Keratinocyte (primary cell): ENCODE data around the gene CCDC15. TPM values are rescaled to one million over a fixed set of nuclear protein-coding genes. Genes with fewer than 3 reads are reported as not detected.
A peak's percentile ranks its signal among the peaks of the same experiment; 100 is the strongest.

Experiments
- DNase-seq: peaks from one replicate; pipeline ENCODE4 v3.0.0-alpha.2; 2011; ENCODE audit warnings: low read depth, missing footprints, low spot score
- FAIRE-seq: peaks from 2 replicates; lab custom pipeline; 2011; peaks lifted over from hg19 to GRCh38; lab: Jason Lieb, UNC
- H2AFZ ChIP-seq: 2 replicates; pipeline ENCODE4 v1.6.0; 2012; ENCODE audit warnings: low read length, control low read depth, inconsistent platforms; ENCODE audit not compliant: control insufficient read depth
- H3K27ac ChIP-seq: 2 replicates; pipeline ENCODE4 v1.5.1; 2011; ENCODE audit warnings: low read length; ENCODE audit not compliant: control insufficient read depth, insufficient read depth
- H3K27me3 ChIP-seq: 3 replicates; pipeline ENCODE4 v1.6.0; 2011; ENCODE audit warnings: low read length; ENCODE audit not compliant: control insufficient read depth, insufficient read depth; ENCODE audit errors: extremely low read depth
- H3K36me3 ChIP-seq, 2 experiments: 2 replicates in 1 of 2; 3 replicates in 1 of 2; pipeline ENCODE4 v1.5.1; 2011; ENCODE audit warnings: low read length in 2 of 2, mild to moderate bottlenecking in 1 of 2; ENCODE audit not compliant: control insufficient read depth in 2 of 2, insufficient read depth in 2 of 2; ENCODE audit errors: extremely low read depth in 1 of 2
- H3K4me1 ChIP-seq: 3 replicates; pipeline ENCODE4 v1.5.1; 2011; ENCODE audit warnings: low read length; ENCODE audit not compliant: control insufficient read depth, insufficient read depth; ENCODE audit errors: extremely low read depth
- H3K4me2 ChIP-seq: 3 replicates; pipeline ENCODE4 v1.6.0; 2011; ENCODE audit warnings: low read depth, low read length; ENCODE audit not compliant: control insufficient read depth, insufficient read depth; ENCODE audit errors: extremely low read depth
- H3K4me3 ChIP-seq, 3 experiments: fragments of 200-600 bp in 1 of 3; sonication (generic) in 1 of 3; 2 replicates in 2 of 3; 3 replicates in 1 of 3; pipeline ENCODE4 v1.5.1; 2011 to 2016; ENCODE audit warnings: low read length in 3 of 3, mild to moderate bottlenecking in 3 of 3, control low read depth in 2 of 3, inconsistent platforms in 1 of 3, low read depth in 1 of 3, mixed read lengths in 1 of 3, mixed run types in 1 of 3, moderate library complexity in 1 of 3; ENCODE audit not compliant: control insufficient read depth in 2 of 3, insufficient read depth in 2 of 3; ENCODE audit errors: extremely low read depth in 1 of 3
- H3K79me2 ChIP-seq: 2 replicates; pipeline ENCODE4 v1.6.0; 2012; ENCODE audit warnings: low read length; ENCODE audit not compliant: control insufficient read depth, insufficient read depth
- H3K9ac ChIP-seq: 3 replicates; pipeline ENCODE4 v1.6.0; 2011; ENCODE audit warnings: low read length; ENCODE audit not compliant: control insufficient read depth, insufficient read depth; ENCODE audit errors: extremely low read depth
- H3K9me1 ChIP-seq: 3 replicates; pipeline ENCODE4 v1.6.0; 2011; ENCODE audit warnings: low read length; ENCODE audit not compliant: control insufficient read depth, insufficient read depth; ENCODE audit errors: extremely low read depth
- H3K9me3 ChIP-seq: 2 replicates; pipeline ENCODE4 v1.5.1; 2012; ENCODE audit warnings: low read depth, low read length; ENCODE audit not compliant: control insufficient read depth
- H4K20me1 ChIP-seq: 3 replicates; pipeline ENCODE4 v1.6.0; 2011; ENCODE audit warnings: low read length; ENCODE audit not compliant: control insufficient read depth, insufficient read depth; ENCODE audit errors: extremely low read depth
- CTCF ChIP-seq, 3 experiments: IDR thresholded peaks in 1 of 3; conservative IDR thresholded peaks in 1 of 3; optimal IDR thresholded peaks in 1 of 3; 2 replicates in 2 of 3; 3 replicates in 1 of 3; pipeline versions ENCODE3 to v1.5.1; 2011; ENCODE audit warnings: low read length in 3 of 3, mild to moderate bottlenecking in 3 of 3, moderate library complexity in 2 of 3, control low read depth in 1 of 3, inconsistent platforms in 1 of 3; ENCODE audit not compliant: insufficient read depth in 2 of 3; ENCODE audit errors: extremely low read depth in 1 of 3
- EZH2 ChIP-seq: IDR thresholded peaks from one replicate; pipeline ENCODE4 v1.6.1; 2012; ENCODE audit warnings: inconsistent platforms, mild to moderate bottlenecking, low read length, moderate library complexity
- dilution Hi-C: fragments of 300-500 bp; cut with MboI; formaldehyde crosslinking; loops from one replicate; pipeline ENCODE4 v1.7.0; 2020; ENCODE audit warnings: low sequenced_read_pairs; ENCODE audit not compliant: extremely low pct_ligation_motif_present
- polyA plus RNA-seq, 5 experiments: library from polyadenylated mRNA; depleted of rRNA in 3 of 5; stranded (reverse) in 3 of 5; stranded (forward) in 1 of 5; unstranded in 1 of 5; fragments of >200 nt; gene quantifications; 1 replicate in 1 of 5; 2 replicates in 3 of 5; 3 replicates in 1 of 5; pipeline versions ENCODE4 v1.2.1 to v1.2.3, GENCODE V29; 2011 to 2012; ENCODE audit warnings: missing spikeins in 2 of 5, low read depth in 1 of 5, low replicate concordance in 1 of 5

CCDC15 gene
- polyA plus RNA-seq, 1 donor (not counting 4 experiments of a cell fraction or from before 2014, with no cell fraction given) = 2.0 TPM

- Histone ChIP-seq H3K4me3 (no peak overlapping the region), H3K4me1 (no peaks in the 10 kb centered on the region), H3K4me2 (no peak overlapping the region), H4K20me1 (no peaks in the 10 kb centered on the region), H3K27ac (no peak overlapping the region), H3K9ac (no peak overlapping the region), H3K27me3 (no peaks in the 10 kb centered on the region), H3K79me2 (no peaks in the 10 kb centered on the region), H3K9me3 (no peaks in the 10 kb centered on the region), H2AFZ (no peak overlapping the region), H3K36me3 (no peaks in the 10 kb centered on the region), H3K9me1 (no peaks in the 10 kb centered on the region)
- DNase-seq = no peak
- dilution Hi-C loops = no loop called here
- no peak for FAIRE-seq
- TF ChIP-seq CTCF (optimal IDR thresholded peaks at IDR 0.05 in 1 of 3, IDR thresholded peaks at IDR 0.05 in 1 of 3, conservative IDR thresholded peaks at IDR 0.05 in 1 of 3; ENCODE audit: extremely low read depth in 1 of 3, insufficient read depth in 2 of 3, low read length in 3 of 3) = no peak
- no peak for TF ChIP-seq EZH2
These were observed 28.0 kb downstream of the CCDC15 start for GRCh38 chr11:124982043-124982442.

GRCh38 chr11:124983674-124984511, 29.9 kb downstream of the CCDC15 start:
- H3K4me1 ChIP-seq = no peaks in the 10 kb centered on the region
- dilution Hi-C loops = no loop called here
- no peak overlapping the region for H3K4me2 ChIP-seq
- no peaks in the 10 kb centered on the region for H3K9me3 ChIP-seq
- H3K36me3 ChIP-seq = no peaks in the 10 kb centered on the region
- no peaks in the 10 kb centered on the region for H4K20me1 ChIP-seq
- no peaks in the 10 kb centered on the region for H3K27me3 ChIP-seq
- H3K4me3 ChIP-seq = no peak overlapping the region
- TF ChIP-seq CTCF (optimal IDR thresholded peaks at IDR 0.05 in 1 of 3, IDR thresholded peaks at IDR 0.05 in 1 of 3, conservative IDR thresholded peaks at IDR 0.05 in 1 of 3; ENCODE audit: extremely low read depth in 1 of 3, insufficient read depth in 2 of 3, low read length in 3 of 3) (peak in 1 of 3 experiments; percentile 21), EZH2 (no peak)
- no peak overlapping the region for H2AFZ ChIP-seq
- H3K9ac ChIP-seq = no peak overlapping the region
- no peak overlapping the region for H3K27ac ChIP-seq
- no peak for DNase-seq
- no peaks in the 10 kb centered on the region for H3K9me1 ChIP-seq
- no peaks in the 10 kb centered on the region for H3K79me2 ChIP-seq
- FAIRE-seq = no peak
